RPMI7951 (cell line): Measurements from ENCODE around the gene CWC27. TPM values are rescaled to one million over a fixed set of nuclear protein-coding genes. Genes with fewer than 3 reads are reported as not detected.
"Not testable (repeated sequence)": the region's sequence is repeated elsewhere in the genome, so short reads cannot be mapped to it uniquely, and the experiment has no call there.

ENCODE experiments used
- DNase-seq: peaks from one replicate; pipeline ENCODE4 v3.0.0-alpha.2; 2012; ENCODE audit warnings: low read depth
- total RNA-seq: library from RNA; depleted of rRNA; stranded (reverse); fragments of >200 nt; shearing (Covaris generic); gene quantifications from 2 replicates; pipeline ENCODE4 v1.2.3, GENCODE V29; 2014

Gene CWC27
- total RNA-seq, 1 experiment from 2014 or later = 16.7 TPM

DNA sequence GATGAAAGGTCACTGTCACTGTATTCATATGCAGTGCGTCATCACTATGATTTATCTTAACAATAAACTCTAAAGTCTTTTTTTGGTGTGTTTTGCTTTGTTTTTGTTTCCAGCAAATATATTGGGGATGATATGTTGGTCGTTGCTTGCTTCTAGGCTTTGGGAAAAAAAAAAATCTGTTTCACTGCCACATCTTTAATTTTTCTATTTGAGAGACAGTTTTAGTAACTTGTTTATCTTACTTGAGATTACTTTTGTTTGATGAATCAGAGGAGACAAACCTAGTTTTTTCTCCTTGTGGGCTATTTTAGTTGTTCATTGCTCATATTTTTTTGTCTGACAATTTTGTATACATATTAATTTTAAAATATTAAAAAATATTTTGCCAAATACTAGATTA lies 19.4 kb downstream of the CWC27 start:
- DNase-seq = no peak

DNA sequence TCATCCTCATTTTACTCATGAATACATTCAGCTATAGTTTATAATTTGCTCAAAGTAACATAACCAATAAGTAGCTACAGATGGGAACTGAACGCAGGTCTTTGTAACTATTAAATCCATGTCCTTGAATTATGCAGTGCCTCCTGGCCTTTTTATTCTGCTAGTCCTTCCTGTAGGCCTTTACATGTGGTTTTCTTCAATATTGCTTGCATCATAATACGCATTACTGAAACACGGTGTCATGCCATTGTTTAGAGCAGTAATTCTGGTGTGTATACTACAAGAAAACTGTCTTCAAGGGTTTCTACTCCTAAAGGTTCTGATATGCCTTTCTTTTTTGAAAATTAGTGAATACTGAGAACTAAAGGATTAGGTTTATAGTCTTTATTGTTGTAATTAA lies 20.7 kb downstream of the CWC27 start:
- no peak for DNase-seq

DNA sequence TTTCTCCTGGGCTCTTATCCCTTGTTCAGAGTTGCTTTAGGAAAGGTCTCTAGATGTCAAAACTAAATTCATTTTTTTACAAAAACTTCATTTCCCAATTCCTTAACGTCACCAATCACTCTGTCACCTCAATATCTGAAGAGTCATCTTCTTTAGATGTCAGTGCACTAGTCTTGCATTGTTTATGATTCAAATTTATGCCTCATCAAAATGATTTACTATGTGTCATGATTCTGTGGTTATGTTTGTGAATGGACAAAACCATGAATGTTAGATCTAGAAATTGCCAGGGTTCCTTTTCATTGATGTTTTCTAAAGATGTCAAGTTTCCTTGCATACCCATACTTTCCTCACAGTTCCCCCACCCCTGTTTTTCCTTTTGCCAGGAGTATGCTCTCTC lies 21.5 kb downstream of the CWC27 start:
- no peak for DNase-seq

DNA sequence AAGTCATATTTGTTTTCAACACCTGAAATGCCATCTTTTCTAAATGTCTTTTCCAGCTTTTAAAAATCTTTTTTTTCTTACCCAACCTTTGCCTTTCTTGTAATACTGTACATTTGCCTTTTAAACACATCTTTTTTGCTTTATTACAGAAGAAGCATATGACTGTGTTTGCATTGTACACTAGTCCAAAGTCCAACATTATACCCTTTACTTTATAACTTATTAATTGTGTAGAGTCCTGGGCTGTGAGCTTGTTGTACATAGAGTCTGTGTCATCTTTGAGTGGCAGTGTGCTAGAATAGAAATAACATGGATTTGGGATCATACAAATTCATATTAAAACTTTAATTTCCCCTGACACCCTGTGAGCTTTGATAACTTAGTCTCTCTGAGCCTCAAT lies 23.7 kb downstream of the CWC27 start:
- no peak for DNase-seq

DNA sequence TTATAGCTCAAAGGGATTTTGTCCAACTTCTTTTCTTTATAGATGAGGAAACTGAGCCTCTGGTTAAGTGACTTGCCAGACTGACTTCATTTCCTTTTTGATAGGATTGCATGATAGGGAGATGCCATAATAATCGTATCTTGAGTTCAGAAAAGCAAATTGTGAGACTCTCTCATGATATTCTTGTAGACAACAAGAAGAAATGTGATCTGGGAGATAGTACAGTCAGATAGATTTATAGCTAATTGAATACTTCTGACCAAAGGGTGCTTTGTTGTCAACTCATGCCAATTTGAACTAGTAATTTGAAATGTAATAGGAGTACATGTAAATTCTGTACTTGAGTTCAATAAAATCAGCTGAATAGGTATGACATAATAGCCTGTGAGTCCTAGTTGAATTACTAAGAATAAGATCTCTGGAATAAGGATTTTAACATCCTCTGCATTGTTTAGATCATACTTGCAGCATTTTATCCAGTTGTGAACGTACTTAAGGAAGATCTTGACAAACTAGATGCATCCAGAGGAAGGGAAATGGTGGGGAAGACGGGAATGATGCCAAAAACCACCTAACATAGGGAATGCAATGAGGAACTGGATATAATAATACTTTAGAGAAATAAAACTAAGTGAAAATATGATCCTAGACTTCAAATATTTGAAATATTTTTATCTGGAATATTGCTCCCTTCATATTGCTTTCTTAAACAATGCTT lies 25.5 kb downstream of the CWC27 start:
- no peak for DNase-seq

DNA sequence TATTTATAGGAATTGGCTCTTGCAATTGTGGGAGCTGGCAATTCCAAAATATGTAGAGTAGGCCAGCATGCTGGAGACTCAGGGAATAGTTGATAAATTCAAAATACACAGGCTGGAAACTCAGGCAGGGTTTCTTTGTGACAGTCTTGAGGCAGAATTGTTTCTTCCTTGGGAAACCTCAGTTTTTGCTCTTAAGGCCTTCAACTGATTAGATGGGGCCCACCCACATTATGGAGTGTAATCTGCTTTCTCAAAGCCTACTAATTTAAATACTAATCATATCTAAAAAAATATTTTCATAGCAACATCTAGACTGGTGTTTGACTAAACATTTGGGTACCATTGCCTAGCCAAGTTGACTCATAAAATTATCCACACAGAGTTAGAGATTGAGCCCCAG lies 27.6 kb downstream of the CWC27 start:
- DNase-seq = no peak

DNA sequence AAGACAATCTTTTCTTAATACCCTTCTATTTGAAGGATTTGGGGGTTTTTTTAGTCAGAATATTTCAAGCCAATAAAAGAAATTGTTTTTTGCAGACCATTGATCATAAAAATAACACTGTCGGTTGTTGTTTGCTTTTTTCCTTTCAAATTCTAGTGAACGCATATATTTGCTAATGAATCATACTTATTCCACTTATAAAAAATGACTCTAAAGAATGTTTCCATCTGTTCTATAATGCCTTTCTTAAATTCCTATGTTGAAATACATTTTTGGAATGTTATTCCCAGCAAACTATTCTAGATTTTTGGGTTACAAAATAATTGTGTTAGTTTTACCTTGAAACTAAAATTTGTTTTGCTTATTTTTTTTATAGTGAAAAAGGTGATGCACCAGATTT lies 32.2 kb downstream of the CWC27 start:
- DNase-seq = no peak

DNA sequence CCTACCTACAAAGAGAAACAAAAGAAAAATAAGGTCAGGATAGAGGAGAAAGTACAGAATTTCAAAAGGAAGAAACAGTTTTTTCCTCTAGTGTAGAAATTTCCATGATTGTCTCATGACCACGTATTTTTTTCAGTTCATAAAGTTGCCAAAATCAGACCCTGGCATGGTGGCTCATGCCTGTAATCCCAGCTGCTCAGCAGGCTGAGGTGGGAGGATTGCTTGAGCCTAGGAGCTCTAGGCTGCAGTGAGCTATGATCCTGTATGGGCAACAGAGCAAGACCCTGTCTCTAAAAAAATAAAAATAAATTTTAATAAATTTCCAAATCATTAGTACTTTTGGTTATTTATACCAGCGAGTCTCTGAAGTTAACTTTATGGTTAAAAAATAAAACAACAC lies 37.8 kb downstream of the CWC27 start:
- DNase-seq = no peak

DNA sequence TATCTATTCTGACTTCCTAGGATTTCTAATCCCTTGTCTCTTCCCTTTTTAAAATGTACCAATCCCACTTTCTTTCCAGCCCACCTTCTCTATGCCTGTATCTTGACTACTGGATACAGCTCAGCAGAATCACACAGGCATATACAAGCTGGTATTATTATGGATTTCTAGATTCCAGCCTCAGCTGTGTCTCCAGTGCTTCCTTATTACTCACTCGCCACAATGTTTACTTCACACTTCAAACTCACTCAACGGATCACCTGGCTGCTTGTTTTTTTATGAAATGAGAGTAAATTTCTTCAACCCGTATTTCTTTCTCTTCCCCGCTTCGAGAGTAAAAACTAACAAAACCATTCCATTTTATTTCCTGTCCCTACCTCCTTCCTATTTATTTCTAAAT lies 38.8 kb downstream of the CWC27 start:
- DNase-seq = no peak

DNA sequence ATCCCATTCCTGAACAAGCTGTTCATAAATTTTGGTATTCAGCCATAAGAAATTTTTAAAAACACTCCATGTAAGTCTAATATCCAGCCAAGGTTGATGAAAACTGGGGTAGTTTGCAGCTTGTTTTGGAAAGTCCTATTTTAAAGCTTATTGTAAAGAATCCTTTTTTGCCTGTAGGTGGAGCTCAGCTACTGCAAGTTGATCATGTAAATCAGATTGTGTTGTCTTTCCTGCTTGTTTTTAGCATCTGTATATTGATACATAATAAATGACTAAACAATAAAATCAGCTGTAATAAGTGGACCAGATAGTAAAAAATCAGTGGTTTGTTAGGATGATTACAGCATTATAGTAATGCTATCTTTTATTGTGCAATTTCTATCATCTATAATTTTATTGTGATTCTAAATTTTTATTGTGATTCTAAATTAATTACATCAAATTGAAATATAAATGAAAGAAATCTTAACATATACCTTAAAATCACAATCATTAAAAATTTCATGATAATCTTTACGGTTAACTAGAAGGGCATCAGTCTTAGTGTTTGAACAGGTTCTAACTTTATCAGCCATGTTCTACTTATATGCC lies 42.4 kb downstream of the CWC27 start:
- peak; percentile 51 for DNase-seq

DNA sequence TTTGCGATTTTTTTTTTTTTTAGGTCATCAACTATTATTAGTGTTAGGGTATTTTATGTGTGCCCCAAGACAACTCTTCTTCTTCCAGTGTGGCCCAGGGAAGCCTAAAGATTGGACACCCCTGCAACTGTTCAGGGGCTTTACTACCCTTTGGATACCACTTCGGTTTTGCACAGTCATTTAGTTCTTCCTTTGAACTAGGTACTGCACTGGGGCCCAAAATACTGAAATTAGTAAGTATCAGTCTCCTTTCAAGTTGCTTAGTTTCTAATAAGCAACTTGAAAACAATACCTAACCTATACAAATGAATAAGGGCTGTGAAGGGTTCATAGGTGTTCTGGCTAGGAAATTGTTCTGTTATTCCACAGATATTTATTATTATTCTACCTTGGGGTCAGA lies 45.3 kb downstream of the CWC27 start:
- no peak for DNase-seq

DNA sequence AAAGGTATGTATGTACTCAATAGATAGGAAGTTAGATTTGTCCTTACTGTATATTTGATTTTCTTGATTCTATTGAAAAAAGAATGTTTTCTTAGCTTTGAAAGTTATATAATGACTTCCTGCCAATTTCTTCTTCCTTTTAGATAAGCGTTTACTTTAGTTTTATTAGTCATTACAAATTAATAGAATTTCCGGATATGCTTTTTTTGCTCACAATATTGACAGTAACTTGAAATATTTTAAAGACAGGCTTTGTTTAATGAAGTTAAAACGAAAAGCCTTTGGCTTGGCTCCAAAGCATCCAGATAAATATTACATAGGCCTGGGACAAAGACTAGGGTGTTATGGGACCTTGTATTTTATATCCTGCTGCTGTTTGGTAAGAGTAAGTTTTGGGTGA lies 49.5 kb downstream of the CWC27 start:
- no peak for DNase-seq

DNA sequence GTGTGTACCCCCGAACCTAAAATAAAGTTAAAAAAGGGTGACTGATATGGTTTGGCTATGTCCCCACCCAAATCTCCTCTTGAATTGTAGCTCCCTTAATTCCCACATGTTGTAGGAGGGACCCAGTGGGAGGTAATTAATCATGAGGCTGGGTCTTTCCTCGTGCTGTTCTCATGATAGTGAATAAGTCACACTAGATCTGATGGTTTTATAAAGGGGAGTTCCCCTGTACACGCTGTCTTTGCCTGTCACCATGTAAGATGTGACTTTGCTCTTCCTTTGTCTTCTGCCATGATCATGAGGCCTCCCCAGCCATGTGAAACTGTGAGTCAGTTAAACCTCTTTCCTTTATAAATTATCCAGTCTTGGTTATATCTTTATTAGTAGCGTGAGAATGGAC lies 50.6 kb downstream of the CWC27 start:
- DNase-seq = not testable (repeated sequence)

DNA sequence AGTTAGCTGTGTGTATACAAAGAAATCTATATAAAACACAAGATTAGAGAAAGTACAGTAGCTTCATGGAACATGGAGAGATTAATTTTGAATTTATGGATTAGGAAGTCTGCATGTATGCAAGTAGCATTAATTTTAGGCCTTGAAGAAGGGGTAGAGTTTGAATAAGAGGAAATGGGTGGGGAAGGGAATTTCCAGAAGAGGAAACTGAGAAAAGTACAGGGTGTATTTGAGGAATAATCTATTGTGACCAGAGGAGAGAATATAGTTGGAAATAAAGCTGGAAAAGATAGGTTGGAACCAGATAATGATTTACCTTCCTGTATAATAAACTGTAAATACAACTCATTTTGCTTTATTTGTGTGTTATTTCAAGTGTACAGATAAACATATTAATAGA lies 53.6 kb downstream of the CWC27 start:
- DNase-seq = no peak

DNA sequence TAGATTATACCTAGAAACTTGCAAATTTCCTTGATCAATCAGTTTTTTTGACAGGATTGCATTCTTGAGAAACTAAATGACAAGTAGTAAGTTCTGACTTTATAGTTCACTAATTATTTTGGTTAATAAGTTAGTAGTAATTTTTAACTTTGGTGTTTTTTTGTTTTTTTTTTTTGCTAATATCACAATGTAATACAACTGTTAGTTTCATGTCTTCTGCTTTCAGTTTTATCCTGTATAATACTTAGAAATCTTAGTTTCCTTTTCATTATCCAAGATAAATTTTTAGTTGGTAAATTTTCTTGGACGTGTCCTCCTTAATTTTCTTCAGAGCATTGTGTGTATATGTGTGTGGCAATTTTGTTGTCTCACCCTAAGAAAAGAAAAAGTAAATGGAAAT lies 57.8 kb downstream of the CWC27 start:
- no peak for DNase-seq

DNA sequence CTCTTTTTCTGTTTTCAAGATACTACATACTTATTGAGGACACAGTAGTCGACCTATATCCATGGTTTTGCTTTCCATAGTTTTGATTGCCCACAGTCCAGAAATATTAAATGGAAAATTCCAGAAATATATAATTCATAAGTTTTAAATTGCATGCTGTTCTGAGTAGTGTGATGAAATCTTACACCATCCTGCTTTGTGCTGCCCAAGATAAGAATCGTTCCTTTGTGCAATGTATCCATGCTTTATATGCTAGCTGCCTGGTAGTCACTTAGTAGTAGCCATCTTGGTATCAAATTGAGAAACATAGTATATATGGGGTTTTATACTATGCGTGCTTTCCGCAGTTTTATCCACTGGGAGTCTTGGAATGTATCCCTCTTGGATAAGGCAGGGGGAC lies 59.0 kb downstream of the CWC27 start:
- DNase-seq = no peak

DNA sequence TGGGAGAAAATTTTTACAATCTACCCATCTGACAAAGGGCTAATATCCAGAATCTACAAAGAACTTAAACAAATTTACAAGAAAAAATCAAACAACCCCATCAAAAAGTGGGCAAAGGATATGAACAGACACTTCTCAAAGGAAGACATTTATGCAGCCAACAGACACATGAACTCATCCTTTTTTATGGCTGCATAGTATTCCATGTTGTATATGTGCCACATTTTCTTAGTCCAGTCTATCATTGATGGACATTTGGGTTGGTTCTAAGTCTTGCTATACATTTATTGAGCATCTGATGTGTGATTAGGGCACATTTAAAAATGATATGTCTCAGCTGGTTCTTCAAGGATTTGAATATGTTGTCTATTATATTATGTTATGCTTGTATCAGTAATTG lies 61.9 kb downstream of the CWC27 start:
- not testable (repeated sequence) for DNase-seq

DNA sequence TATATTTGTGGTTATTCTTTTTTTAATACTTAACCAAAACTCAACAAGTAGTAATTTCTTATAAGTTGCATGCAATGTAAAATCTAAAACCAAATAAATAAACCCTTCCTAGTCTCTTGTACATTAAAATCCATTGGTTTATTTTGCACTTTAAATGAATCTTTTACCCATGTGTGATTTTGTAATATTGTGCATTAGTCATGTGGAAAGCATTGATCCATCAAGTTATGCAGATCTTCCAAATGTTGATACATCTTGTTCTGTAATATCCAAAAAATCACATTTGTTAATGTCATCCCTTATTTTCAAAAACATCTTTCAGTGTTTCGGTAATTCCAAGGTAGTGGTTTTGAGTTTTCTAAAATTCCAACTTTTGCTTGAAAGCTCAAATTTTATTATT lies 63.3 kb downstream of the CWC27 start:
- no peak for DNase-seq

DNA sequence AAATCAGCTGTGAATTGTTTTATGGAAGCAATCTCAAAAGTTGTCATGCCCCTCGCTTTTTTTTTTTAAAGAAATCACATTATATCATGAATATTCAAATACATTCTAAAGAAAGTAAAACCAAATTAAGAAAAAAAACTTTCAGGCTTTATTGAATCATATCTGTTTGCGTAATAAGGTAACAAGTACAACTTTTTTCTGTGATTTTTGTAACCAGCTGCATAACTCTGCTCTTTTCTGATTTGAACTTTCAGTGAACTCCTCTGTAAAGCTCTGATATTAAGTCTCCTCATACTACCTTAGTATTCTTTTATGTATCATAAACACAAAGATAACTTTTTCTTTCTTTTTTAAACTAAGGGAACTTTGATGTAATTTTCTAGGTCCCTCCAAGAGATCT lies 65.3 kb downstream of the CWC27 start:
- no peak for DNase-seq

DNA sequence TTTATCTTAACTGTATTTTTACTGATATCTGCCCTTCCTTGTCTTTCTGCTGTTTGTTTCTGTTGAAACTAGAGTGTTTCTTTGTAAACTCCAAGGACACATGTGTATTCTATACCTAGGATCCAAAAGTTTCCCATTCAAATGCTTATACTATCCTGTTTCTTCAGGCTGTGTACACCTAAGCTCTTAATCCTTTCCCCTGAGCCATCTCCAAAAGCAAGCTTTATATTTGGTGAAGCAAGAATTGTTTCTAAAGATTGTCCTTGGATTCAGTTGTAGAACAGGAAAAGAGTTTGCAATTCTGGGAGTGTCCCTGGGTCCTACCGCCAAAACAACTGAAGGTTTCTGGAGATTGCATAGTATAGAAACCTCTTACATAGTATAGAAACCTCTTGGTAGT lies 65.9 kb downstream of the CWC27 start:
- no peak for DNase-seq

DNA sequence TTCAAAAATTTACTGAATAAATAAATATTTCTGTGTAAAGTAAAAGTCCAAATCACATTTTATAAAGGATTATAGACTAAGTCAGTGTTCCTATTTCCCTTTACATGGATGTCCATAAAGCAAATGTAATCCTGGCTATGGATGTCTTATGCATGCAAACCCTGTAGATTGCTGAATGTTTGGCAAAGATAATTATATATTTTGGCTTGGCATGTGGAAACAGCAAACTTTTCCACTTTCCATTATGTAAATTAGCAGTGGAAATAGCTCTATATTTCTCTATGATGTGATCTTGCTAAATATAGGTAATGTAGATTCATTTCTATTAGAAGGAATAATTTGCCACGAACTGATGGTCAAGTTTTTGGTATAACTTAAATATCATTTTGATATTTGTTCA lies 66.5 kb downstream of the CWC27 start:
- DNase-seq = no peak

DNA sequence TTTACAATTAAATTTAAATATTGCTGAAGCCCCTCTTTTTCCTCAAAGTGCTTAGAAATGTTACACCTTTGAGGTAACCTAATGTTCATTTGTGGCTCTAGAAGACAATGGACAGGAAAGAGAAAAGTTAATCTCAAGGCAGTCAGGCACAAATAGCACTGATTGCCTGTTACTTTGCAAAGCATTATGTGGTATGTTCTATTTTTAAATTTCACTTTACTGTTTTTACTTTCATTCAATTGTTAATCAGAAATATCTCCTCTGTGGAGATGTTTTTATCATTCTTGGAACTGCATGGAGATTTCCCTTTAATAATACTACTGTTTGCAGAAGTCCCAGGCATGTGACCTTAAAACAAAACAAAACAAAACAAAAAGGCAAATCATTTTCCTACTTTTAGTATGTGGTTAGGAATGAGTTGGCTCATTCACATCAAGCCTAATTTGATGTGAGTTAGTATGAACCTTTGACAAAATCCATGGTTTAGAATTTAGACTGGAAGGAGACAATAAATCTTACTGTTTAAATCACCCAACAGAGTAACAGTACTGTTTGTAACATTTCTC lies 67.5 kb downstream of the CWC27 start:
- no peak for DNase-seq

DNA sequence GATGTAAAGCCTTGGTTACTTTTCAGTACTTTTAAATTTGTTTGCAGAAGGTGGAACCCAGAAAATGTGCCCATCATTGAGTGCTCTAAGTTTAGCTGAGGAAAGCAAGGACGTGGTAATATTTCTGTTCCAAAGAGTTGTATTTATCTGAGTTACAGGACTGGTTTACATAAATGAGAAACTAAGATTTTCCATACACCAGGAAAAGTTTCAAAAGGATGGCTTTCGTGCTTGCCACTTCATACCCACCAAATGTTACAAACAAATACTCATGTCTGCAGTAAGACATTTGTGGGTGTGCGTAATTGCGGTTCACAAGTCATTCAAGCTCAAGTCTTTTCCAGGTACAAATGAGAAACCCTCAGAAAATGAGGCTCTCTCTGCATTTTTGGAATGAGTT lies 68.1 kb downstream of the CWC27 start:
- DNase-seq = no peak

DNA sequence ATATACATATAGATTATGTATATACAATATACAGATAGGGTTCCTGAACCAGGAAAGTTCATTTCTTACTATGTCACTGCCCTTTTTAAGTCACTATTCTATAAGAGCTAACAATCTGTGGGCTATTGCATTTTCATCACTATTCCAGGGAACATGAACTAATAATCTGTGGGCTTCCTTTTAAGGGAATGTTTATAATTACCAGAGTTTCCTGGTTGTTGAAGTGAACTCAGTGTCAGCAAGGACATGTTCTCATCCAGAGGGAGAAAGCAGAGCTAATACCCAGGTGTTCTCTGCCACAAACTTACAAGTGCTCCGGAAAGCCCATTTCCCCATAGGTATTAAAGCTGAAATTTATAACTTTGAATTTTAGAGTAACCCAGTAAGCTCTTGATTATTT lies 69.6 kb downstream of the CWC27 start:
- no peak for DNase-seq
